HG02970 (cell line): Measurements from ENCODE around the gene SPAG8.

ENCODE experiments used
- ATAC-seq: cut with Tn5 transposase; IDR thresholded peaks from one replicate; pipeline ENCODE4 v1.9.1; 2021; ENCODE audit warnings: mild to moderate bottlenecking, moderate library complexity, moderate number of reproducible peaks; ENCODE audit not compliant: unreplicated experiment, low FRiP score

The SPAG8 gene

DNA sequence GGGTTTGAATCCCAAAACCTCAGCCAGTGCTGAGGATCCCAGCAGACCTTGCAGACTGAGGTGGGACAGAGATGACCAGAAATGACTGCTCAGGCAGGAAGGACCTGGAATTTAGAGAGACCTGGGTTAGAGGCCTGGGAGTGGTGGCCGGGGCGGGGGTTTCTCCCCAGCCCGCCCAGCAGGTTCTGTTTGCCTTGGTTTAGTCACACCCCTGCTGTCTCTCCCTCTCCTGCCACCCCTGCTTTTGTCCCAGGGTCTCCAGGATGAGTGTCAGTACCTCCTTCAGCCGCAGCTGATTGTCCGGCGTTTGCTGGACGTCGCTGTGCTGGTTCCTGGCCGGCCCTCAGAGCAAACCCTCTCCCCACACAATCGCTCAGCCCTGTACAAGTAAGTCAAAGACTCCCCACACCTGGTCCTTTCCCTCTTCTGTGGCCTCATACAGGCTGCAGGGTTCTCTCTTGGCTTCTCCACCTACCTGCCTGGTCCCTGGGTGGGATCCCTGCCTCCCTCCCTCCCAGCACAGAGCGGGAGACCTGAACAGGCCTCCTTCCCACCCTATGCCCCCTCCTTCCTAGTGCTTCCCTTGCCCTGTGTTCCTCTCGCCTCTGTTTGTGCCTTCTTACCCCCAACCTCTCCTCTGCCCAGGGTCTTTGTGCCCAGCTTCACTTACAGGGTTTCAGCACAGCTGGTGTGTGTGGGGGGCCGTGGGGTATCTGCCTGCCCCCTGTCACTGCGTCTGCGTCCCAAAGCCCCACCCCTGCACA lies 29.0 kb upstream of the SPAG8 start:
- ATAC-seq = no peak

DNA sequence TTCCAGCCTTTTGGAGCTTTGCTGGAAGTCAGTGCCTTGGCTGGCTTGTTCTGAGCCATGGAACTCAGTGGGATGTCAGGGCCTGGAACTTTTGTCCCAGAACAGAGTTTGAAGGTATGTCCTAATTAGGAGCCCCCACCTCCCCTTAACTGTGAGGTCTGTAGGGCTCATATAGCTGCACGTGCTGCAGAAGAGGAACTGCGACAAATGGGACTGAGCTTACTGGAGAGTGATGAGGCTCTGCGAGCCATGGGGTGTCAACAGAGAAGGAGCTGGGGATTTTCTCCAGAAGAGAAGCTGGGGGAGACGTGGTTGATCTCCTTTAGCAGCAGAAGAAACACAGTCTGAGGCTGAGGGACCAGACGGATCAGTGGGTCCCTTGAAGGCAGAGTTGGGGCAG lies 27.9 kb upstream of the SPAG8 start:
- no peak for ATAC-seq

DNA sequence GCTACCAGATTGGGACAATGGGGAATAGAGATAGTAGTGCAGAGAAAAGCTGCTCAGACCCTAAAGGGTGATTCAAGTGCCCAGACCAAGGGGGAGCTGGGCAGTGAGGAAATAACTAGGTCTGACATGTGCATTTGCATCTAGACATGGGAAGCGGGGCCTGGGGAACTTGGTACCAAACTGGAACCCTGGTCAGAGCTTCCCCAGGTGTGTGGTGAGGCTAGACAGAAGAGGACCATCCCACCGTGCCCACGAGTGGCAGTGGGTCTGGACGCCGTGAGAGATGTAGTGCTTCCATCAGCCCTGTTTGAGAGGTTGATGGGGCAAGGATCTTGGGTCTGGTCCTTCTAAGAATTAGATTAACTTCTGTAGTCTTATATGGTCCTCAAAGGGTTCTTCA lies 24.5 kb upstream of the SPAG8 start:
- no peak for ATAC-seq

DNA sequence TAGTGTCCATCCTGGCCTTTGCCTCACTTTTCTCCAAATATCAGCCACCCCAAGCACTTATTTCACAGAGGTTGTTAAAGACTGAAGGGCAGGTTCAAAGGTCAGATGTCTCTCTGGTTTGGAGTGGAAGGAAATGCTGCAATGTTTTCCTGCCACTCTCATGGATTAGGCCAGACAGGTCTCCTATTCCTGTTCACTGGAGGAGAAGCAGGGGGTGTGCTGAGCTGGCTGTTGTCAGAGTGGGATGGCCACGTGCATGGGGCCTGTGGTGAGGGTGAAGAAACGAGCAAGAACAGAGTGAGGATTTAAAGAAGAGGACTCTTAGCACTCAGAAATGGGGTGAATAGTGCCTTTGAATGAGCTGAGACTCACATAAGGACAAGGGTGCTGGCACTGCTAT lies 23.7 kb upstream of the SPAG8 start:
- ATAC-seq = no peak

DNA sequence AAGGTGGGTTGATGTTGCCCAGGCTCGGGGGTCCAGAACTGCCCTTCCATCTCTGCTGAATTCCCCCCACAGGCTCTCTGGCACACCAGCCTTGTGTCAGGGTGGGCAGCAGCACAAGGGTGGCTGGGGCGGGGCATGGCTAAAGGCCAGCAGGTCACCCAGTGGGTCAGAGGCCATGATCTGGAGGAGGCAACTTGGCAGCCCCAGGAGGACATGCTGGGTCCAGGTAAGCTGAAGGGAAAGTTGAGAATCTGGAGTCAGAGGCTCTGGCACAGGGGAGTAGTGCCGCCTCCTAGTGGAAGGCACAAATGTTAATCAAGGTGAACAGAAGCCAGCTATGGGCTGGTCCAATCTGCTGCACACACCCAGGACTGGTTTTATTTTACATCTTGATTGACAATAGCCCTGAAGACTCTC lies 23.2 kb upstream of the SPAG8 start:
- ATAC-seq = no peak

DNA sequence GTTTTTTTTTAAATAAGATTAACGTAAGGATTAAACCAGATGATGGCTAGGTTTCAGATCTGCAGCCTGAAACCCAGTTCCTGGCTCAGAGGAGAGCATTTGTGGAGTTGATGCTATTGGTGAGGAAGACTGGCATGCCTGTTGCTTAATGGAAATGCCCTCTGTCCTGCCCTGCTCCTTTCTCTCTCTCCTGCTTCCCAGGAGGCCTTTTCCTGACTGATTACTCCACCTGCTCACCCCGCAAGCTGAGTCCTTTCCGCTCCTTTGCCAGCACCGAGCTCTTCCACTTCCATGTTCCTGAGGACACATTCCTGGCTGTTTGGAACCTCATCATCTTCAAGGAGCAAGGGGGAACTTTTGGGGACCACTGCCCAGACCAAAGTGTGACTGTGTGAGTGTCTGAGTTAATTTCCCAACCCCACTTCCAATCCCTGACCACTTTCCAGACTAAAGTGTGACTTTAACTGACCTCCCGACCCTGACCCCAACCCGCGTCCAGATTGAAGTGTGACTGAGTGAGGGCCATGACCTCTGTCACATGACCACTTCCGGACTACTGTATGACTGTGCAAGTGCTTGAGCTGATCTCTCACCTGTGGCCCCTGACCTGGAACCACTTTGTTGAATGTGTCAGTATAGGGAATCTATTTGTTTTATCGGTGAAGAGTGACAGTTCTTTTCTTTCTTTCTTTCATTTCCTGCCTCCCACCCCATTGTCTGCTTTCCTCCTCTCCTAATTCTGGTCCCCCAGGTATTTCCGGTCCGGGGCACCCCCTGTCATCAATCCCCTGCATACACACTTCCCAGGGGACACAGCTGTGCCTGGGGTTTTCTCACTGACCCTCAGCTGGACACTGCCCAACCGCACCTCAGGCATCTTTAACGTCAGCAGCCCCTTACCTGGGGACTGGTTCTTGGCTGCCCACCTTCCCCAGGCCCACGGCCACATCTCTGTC lies 22.5 kb upstream of the SPAG8 start:
- no peak for ATAC-seq

DNA sequence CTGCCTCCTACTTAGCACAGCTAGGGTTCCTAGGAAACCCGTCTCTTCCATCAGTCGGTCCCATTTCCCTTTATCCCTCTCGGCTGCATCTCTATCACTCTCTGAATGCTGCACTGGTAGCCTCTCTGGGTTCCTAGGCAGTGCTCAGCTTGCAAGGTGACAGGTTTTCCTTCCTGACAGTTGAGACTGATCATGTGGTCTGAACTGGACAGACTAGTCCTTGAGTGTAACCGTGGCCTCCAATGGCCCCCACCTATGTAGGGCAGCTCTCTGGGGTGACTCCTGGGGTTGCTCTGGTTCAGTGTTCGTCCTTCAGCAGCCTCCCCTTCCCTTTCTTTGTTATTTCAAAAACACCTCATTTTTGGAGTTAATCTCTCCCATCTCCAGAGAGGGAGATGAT lies 20.8 kb upstream of the SPAG8 start:
- ATAC-seq = no peak

DNA sequence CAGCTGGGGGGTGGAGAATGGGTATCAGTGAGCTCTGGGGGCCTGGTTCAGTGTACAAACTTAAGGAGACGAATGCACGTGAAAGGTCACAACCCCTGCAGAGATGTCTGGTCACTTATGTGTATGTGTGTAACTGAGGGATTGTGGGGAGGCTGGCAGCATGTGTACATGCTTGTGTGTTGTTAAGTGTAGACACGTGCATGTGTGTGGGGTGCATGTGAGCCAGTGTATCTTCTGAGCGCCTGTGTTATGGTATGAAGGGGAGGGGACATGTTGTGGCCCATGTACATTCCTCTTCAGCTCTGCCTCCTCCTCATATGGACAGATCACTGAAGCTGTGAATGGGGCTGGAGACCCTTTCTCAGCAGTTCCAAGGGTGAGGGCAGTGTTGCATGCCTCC lies 19.0 kb upstream of the SPAG8 start:
- no peak for ATAC-seq

DNA sequence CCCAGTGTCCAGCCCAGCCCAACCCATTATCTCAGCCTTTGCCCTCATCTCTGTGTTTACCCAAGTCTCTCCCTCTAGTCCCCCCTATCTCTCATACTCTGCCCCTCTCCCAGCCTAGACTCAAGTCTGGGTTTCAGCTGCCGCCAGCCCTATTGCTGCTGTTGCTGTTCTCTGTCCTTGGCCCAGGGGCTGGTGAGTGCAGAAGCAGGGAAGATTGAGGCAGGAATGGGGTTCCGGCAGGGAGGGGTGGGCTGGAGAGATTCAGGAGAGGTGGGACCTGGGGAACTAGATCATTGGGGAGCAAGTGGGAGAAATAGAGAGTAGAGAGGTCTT lies 17.7 kb upstream of the SPAG8 start:
- no peak for ATAC-seq

DNA sequence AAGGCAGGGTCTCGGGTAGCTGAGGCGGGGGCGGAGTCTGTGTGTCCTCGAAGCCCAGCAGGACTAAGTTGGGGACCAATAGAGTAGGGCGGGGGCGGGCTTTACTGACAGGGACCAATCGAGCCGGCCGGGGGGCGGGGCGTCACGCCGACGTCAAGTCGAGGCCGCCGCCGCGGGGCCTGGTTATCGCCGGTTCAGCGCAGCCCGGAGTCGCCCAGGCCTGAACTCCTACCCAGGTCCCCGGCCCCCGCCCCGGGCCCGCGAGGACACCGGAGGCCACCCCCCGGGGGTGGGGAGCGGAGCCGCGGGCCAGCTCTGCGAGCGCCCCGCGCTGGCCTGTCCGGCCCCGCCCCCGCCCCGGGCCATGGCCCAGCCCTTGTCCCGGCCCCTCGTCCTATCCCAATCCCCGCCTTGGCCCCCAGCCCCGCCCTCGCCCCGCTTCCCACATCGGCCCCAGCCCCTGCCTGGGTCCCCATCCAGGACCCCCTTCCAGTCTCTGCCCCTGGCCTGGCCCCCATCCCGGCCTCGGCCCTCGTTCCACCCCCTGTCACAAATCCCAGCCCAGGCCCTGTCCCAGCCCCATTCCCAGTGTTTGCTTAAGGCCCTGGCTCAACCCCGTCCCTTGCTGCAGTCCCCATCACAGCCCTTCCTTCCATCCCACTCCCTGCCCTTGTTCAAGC lies 17.2 kb upstream of the SPAG8 start, which contains the start of gene TMEM8B:
TMEM8B (plus strand) TSS at position 145 of the 680 bp plus-strand sequence; CDS start at position 365, 220 bp downstream.
- ATAC-seq = peak; percentile 58

DNA sequence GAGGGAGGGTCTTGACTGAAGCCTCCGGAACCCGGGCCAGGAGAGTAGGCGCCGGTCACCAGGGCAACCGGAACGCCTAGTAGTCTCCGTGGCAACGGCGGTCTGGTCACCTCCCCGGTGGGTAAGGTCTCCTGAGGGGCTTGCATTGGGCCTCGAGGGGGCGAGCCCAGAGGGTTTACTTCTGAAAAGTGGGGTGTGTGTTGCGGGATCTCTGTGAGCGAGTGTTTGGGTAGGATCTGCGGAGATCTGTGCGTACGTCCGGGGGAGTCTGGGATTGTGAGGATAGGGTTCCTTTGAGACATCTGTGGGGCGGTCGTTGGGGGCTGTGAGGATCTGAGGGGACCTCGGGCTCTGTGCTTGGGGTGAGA lies 16.6 kb upstream of the SPAG8 start, which contains the start of gene FAM221B:
FAM221B (minus strand) TSS at position 17 of the 368 bp plus-strand sequence. CDS start 2,571 bp downstream, outside the sequence.
- ATAC-seq = no peak

DNA sequence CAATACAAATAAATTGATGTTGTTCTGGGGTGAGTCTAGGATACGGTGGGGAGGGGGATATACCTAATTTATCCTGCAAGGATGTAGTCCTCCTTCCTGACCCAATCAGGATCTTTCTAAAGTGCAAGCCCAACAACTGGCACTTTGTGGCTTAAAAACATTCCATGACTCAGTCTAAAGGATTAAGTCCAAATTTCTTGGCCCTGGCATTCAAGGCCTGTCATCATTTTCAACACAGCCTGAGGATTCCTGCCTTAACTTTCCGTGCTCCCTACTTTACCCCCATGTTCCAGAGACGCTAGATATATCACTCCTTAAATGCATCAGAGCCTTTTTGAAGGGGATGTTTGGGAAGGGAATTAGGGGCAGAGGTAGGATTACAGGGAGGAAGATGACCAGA lies 15.4 kb upstream of the SPAG8 start:
- no peak for ATAC-seq

DNA sequence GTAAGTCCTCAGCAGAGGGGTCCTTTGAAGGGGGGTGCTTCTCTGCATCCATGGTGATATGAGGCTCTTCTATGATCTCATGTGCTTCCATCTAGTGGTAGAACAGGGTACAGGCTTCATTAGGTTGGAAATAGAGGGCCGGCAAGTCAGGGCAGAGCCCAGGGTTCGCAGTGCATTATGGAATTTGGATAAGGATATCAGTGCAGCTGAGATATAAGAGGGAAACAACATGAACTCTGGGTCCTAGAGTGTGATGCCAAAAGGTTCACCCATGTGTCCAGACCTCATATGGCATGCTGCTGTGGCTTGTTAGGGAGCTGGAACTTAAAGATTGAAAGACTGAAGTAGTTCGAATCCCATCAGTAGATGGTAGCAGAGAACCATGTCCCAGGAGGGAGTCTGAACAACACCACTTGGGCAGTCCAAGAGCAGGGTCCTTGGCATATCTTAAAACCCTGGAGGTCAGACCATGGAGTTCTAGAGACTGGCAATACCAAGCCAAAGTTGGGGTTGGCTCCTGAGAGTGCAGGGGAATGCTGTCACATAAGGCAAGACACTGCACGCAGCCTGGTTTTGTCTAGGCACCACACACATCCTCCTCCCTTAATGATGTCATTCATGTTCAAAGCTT lies 14.1 kb upstream of the SPAG8 start:
- no peak for ATAC-seq

DNA sequence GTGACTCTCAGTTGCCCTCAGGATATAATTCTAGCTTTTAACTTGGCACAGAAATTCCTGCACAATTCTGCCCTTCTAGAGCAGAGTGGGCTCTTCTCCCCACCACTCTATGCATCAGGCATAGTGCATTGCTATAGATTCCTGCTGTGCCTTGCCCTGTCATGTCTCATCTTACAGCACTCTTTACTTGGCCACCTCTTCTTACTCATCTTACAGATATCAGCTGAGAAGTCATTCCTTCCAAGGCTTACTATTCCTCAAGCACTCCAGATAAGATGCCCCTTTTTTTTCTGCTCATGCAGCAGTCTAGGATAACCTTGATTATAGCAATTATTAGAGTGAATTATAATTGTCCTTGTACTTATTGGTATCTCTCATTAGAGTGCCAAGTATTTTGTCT lies 10.9 kb upstream of the SPAG8 start:
- no peak for ATAC-seq

DNA sequence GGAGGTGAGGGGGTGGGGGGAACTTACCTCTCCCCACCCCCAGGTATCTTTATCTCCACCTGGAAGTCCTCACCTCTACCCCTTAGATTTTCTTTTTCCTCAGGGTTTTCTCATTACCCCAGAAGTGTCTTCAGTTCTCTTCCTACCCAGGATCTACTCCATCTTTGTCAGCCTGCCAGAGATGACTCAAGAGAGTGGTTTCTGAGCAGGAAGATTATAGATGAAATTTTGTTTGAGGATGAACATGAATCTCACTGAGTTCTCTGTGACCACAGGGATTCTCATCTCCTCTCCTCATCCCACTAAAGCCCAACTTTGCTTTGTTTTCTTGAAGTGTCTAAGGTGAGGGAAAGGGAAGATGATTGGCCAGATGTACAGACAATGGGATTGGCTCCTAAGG lies 8.0 kb upstream of the SPAG8 start:
- ATAC-seq = no peak

DNA sequence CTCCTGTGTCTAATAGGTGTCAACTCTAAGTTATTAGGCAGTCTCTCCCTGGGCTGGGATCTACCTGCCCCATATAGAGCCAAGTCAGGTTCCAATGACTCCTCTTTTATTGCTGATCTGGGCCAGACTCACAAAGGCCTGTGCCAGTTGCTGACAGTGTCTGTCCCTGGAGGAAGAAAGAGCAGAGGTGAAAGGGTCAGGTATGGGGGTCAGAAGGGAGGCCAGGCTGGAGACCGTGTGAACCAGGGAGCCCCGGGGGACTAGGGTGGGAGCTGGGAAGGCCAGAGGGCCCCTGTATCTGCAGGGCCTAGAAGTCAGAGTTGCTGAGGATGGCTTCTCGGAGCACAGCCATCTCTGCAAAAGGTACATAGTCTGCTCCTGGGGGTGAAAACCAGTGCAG lies 6.3 kb upstream of the SPAG8 start:
- ATAC-seq = no peak

DNA sequence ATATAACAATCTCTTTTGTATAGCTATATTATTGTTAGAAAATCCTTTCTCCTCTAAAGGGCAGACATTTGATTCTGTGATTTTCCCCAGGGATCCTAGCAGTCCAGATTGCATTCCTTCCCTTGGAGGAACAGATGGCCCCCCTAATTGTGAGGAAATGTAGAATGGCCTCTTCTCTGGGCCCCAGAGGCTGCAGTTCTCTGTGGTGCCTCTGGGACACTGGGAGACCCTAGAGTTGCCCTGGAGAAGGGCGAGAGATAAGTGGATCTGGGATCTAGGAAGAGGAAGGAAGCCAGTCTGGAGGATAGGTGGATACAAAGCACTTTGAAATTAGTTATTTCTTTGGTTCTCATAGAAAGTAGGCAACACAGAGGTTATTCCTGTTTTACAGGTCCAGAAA lies 4.6 kb upstream of the SPAG8 start:
- no peak for ATAC-seq

DNA sequence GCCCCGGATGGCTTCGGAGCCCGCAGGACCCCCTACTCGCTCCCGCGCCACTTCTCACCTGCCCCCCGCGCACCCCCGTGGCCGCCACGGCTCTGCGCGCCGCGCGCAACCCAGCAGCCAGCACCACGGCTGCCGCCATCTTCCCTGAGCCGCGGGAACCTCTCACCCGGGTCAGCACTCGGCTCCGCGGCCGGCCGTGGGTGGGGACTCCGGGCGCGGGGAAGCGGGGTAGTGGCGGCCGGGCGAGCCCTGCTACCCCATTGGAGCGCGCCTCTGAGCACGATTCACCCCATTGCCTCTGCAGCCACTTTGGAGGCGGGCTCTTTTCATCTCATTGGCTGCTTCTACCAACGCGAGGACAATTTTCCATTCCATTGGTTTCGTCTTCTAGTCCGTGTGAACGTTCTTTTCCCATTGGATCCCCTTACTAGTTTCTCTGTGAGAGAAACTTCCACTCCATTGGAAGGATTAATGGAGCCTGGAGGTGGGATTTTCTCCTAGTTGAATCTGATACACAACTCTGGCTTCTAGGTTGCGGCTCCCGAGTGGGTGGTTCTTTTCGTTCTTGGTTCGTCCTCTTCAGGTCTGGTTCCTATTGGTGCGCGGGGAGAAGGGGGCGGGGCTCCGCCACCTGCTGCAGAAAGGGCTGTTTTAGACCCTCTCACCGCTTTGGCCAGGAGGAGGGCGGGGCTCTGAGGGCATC lies 2.9 kb upstream of the SPAG8 start, which contains the start of gene HINT2:
HINT2 (minus strand) TSS at position 202 of the 703 bp plus-strand sequence; CDS start at position 139, 63 bp downstream.
- peak; percentile 76 for ATAC-seq

DNA sequence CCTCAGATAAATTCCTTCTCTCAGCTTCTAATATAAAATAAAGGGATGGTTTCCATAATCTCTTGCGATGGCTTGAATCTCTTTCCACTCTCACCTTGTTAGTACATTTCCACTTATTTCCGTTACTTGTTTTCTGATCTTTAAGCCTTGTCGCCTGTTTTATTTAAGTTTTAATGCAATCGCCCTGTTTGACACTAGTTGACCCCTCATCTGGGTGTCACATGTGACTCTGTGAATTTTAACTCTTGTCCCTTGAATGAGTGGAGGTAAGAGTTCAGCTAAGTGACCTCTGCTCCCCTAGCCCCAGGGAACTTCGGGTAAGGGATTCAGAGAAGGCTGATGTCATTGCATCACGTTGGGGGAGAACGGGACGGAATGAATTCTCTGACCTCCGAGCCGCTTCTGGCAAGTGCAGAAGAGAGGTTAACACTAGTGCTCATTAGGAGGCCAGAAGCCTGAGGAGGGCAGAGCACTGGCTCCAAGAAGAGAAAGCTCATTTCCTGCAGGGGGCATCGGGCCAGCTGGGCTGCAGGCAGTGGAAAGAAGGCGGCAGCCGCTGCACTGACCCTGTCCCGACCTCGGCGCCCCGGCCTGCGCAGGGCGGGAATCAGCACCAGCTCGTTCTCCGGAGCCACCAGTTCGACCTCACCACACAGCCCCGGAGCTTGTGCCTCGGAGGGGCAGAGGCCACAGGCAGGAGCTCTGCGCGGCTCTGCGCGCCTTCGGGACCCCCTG lies 2.2 kb upstream of the SPAG8 start:
- peak; percentile 12 for ATAC-seq
